K562 (cell line): ENCODE measurements around the gene MOB4. TPM values are rescaled to one million over a fixed set of nuclear protein-coding genes. Genes with fewer than 3 reads are reported as not detected.

Experiments used
- BRF1 ChIP-seq: IDR thresholded peaks from 3 replicates; pipeline ENCODE4 v1.6.1; 2011; ENCODE audit warnings: borderline replicate concordance, mild to moderate bottlenecking; ENCODE audit not compliant: insufficient read length; ENCODE audit errors: extremely low read depth
- CBX1 ChIP-seq: sonication (generic); IDR thresholded peaks from 2 replicates; pipeline ENCODE4 v1.6.1; 2016; ENCODE audit warnings: antibody characterized with exemption, low read depth, mild to moderate bottlenecking
- CREB1 ChIP-seq, 2 experiments: sonication (generic) in 1 of 2; formaldehyde crosslinking in 1 of 2; IDR thresholded peaks; 2 replicates each; pipeline versions ENCODE4 v1.6.1 to v1.8.0; 2012 to 2022; ENCODE audit warnings: inconsistent platforms in 1 of 2, mild to moderate bottlenecking in 1 of 2, missing genetic modification reagents in 1 of 2, moderate library complexity in 1 of 2
- GTF2E2 ChIP-seq: fragments of 200-800 bp; sonication (Bioruptor generic); IDR thresholded peaks from 2 replicates; pipeline ENCODE4 v1.6.1; 2016; ENCODE audit warnings: missing genetic modification characterization, missing compliant biosample characterization
- HBP1 ChIP-seq: fragments of 450-650 bp; formaldehyde crosslinking; IDR thresholded peaks from 2 replicates; pipeline ENCODE4 v1.4.0; 2022; ENCODE audit warnings: missing genetic modification characterization
- ILF3 ChIP-seq: fragments of 450-650 bp; IDR thresholded peaks from 2 replicates; pipeline ENCODE4 v1.6.1; 2018; ENCODE audit warnings: antibody characterized with exemption, mild to moderate bottlenecking, moderate library complexity, borderline replicate concordance
- MCM5 ChIP-seq: fragments of 450-650 bp; IDR thresholded peaks from 2 replicates; pipeline ENCODE4 v1.6.1; 2016; ENCODE audit warnings: low read depth
- NONO ChIP-seq, 2 experiments: fragments of 200-400 bp in 1 of 2; fragments of 450-650 bp in 1 of 2; formaldehyde crosslinking in 1 of 2; IDR thresholded peaks; 2 replicates each; pipeline ENCODE4 v1.6.1; 2017; ENCODE audit warnings: low read depth in 2 of 2, mild to moderate bottlenecking in 2 of 2, moderate library complexity in 2 of 2, low read length in 1 of 2
- PHF21A ChIP-seq: fragments of 450-650 bp; IDR thresholded peaks from 2 replicates; pipeline ENCODE4 v1.6.1; 2017; ENCODE audit warnings: low read depth, borderline replicate concordance
- PPARD ChIP-seq: fragments of 250-450 bp; sonication (Bioruptor Pico); IDR thresholded peaks from 2 replicates; pipeline ENCODE4 v1.8.0; 2022; ENCODE audit warnings: inconsistent platforms, mild to moderate bottlenecking, moderate library complexity
- PREB ChIP-seq: sonication (generic); formaldehyde crosslinking; IDR thresholded peaks from 2 replicates; pipeline ENCODE4 v1.8.1; 2023; ENCODE audit warnings: mild to moderate bottlenecking, missing genetic modification reagents
- RBBP5 ChIP-seq: fragments of 200-600 bp; sonication (generic); IDR thresholded peaks from 2 replicates; pipeline ENCODE4 v1.6.1; 2012; ENCODE audit warnings: borderline replicate concordance, mild to moderate bottlenecking, low read length, control low read depth, inconsistent platforms; ENCODE audit not compliant: insufficient read depth, poor library complexity, severe bottlenecking
- RFX1 ChIP-seq: fragments of 450-650 bp; IDR thresholded peaks from 2 replicates; pipeline ENCODE4 v1.6.1; 2016; ENCODE audit warnings: mild to moderate bottlenecking, moderate library complexity
- SMARCA4 ChIP-seq: fragments of 450-650 bp; IDR thresholded peaks from 2 replicates; pipeline ENCODE4 v1.6.1; 2016
- SRSF1 ChIP-seq: fragments of 200-400 bp; formaldehyde crosslinking; IDR thresholded peaks from 2 replicates; pipeline ENCODE4 v1.6.1; 2017; ENCODE audit warnings: mild to moderate bottlenecking, low read depth, low read length, moderate library complexity
- TCFL5 ChIP-seq: fragments of 250-450 bp; sonication (Bioruptor Pico); conservative IDR thresholded peaks from 2 replicates; pipeline ENCODE4 v1.6.1; 2021; ENCODE audit warnings: mild to moderate bottlenecking, moderate library complexity, matching md5 sums
- USF2 ChIP-seq: sonication (generic); formaldehyde crosslinking; IDR thresholded peaks from 2 replicates; pipeline ENCODE4 v1.5.0; 2020; ENCODE audit warnings: missing genetic modification reagents
- ZHX1 ChIP-seq: fragments of 150-350 bp; conservative IDR thresholded peaks from 2 replicates; pipeline ENCODE4 v1.6.1; 2014; ENCODE audit warnings: low read length
- ZNF512 ChIP-seq: IDR thresholded peaks from 2 replicates; pipeline ENCODE4 v1.6.1; 2016; ENCODE audit warnings: missing genetic modification characterization, missing compliant biosample characterization
- polyA plus RNA-seq, 8 experiments: library from polyadenylated mRNA; depleted of rRNA in 4 of 8; stranded (reverse) in 5 of 8; unstranded in 3 of 8; fragments of >200 nt; fragmentation: Nextera tagmentation in 2 of 8; fragmentation: Illumina TruSeq in 1 of 8; extraction: Ambion mirVana in 2 of 8; extraction: Trizol in 1 of 8; gene quantifications; 2 replicates each; pipeline versions ENCODE4 v1.2.1 to v1.2.3, GENCODE V29; 2011 to 2014; ENCODE audit warnings: inconsistent platforms in 1 of 8, missing spikeins in 1 of 8
- total RNA-seq, 7 experiments: library from RNA; depleted of rRNA in 6 of 7; stranded (reverse); fragments of >200 nt in 6 of 7; fragmentation: Illumina TruSeq in 2 of 7; extraction: Trizol in 2 of 7; gene quantifications; 2 replicates each; pipeline versions ENCODE4 v1.2.1 to v1.2.3, GENCODE V29; 2011 to 2021; ENCODE audit warnings: low replicate concordance in 1 of 7

The MOB4 gene
- total and polyA plus RNA-seq, 9 of the 15 experiments (the other 6 are each of a cell fraction or from before 2014, with no cell fraction given) = 13.5 to 30.8 (median 22.2) TPM

- 0 out of 2 replicates have a peak, but pooled peaks have one; percentile 49 for TF ChIP-seq ZHX1
- no peak for TF ChIP-seq MCM5
- TF ChIP-seq SMARCA4 = no peak
- TF ChIP-seq ILF3 = peak; percentile 72; the same call in 1 of the 2 replicates
- peak; percentile 98 for TF ChIP-seq SRSF1
- TF ChIP-seq RBBP5 = peak; percentile 81
- TF ChIP-seq GTF2E2 (tag) = peak; percentile 92; the same call in 1 of the 2 replicates
- TF ChIP-seq PPARD (CRISPR knock-in tag) = no peak
- no peak for TF ChIP-seq PREB (CRISPR knock-in tag)
- TF ChIP-seq TCFL5 = no peak
- peak; percentile 31; the same call in 1 of the 2 replicates for TF ChIP-seq CREB1 (IDR thresholded peaks at IDR 0.05)
- TF ChIP-seq CREB1 (CRISPR knock-in tag; IDR thresholded peaks at IDR 0.05) = peak; percentile 80
- no peak for TF ChIP-seq HBP1 (CRISPR knock-in tag)
- TF ChIP-seq USF2 (CRISPR knock-in tag) = no peak
- no peak; the same call in 1 of the 2 replicates for TF ChIP-seq PHF21A
- TF ChIP-seq BRF1 = no peak
- peak in 1 of 2 experiments; percentile 67; a peak in 2 of 4 replicates for TF ChIP-seq NONO (IDR thresholded peaks at IDR 0.05; ENCODE audit: low read depth in 2 of 2, low read length in 1 of 2)
- TF ChIP-seq CBX1 = no peak
- TF ChIP-seq RFX1 = no peak
- TF ChIP-seq ZNF512 (tag) = no peak
Measured at GRCh38 chr2:197515739-197516392, at the start of gene MOB4 (continued).
